Measurements from ENCODE around the gene DISC1.
"Not testable (repeated sequence)": the region's sequence is repeated elsewhere in the genome, so short reads cannot be mapped to it uniquely, and the experiment has no call there.

Gene DISC1

DNA sequence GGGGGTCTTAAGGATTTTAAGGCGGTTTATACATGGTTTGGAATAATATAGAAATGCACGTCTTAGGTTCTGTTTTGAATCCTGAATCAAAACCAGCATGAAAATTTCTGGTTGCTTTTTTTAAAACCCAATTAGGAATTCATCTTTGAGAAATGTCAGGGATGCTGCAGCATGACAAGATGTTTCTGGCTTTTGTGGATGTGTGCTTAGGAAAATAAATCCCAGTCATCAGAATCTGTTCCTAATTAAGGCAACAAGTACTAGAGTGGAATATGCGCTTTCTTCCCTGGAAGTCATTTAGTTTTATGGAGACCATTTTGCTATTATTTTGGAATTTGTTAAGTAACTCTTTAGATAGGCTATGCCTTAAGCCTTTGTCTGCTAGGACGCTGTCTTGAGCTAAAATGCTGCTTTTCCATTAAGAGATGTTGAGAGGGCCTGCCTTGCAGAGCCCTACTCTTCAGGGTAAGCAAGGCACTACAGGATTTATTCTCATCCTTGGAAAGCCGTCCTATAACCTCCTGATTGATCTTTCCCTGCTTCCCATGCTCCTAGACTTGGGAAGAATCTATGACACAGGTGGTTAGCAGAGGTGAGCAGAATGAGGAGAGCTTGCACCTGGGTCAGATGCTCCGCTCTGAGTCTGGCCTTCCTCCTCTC, 332.8 kb downstream of the DISC1 start:
- Histone ChIP-seq H3K4me2 (ENCODE audit: low read length) (no peak overlapping the region), H3K9me3 (ENCODE audit: insufficient read depth, low read length) (no peaks in the 10 kb centered on the region), H3K27ac (ENCODE audit: low read length) (no peak overlapping the region), H2AFZ (ENCODE audit: low read depth, low read length) (no peak overlapping the region), H3K4me1 (ENCODE audit: low read length) (no peaks in the 10 kb centered on the region), H3K79me2 (ENCODE audit: low read length) (no peaks in the 10 kb centered on the region), H3K27me3 (ENCODE audit: low read depth, low read length) (0 out of 2 replicates have a peak, but pooled peaks cover 3% of the 10 kb centered on the region), H3K36me3 (replicated peaks; ENCODE audit: low read depth, low read length) (no peaks in the 10 kb centered on the region), H4K20me1 (ENCODE audit: insufficient read depth, low read length) (no peaks in the 10 kb centered on the region), H3K4me3 (ENCODE audit: low read length) (no peak overlapping the region), H3K9ac (ENCODE audit: low read length) (no peak overlapping the region)
- no peak for TF ChIP-seq EZH2phosphoT487 (IDR thresholded peaks at IDR 0.05; ENCODE audit: low read depth)
- TF ChIP-seq, protein P1, sequence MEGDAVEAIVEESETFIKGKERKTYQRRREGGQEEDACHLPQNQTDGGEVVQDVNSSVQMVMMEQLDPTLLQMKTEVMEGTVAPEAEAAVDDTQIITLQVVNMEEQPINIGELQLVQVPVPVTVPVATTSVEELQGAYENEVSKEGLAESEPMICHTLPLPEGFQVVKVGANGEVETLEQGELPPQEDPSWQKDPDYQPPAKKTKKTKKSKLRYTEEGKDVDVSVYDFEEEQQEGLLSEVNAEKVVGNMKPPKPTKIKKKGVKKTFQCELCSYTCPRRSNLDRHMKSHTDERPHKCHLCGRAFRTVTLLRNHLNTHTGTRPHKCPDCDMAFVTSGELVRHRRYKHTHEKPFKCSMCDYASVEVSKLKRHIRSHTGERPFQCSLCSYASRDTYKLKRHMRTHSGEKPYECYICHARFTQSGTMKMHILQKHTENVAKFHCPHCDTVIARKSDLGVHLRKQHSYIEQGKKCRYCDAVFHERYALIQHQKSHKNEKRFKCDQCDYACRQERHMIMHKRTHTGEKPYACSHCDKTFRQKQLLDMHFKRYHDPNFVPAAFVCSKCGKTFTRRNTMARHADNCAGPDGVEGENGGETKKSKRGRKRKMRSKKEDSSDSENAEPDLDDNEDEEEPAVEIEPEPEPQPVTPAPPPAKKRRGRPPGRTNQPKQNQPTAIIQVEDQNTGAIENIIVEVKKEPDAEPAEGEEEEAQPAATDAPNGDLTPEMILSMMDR (IDR thresholded peaks at IDR 0.05; ENCODE audit: low read depth, low read length) = no peak

DNA sequence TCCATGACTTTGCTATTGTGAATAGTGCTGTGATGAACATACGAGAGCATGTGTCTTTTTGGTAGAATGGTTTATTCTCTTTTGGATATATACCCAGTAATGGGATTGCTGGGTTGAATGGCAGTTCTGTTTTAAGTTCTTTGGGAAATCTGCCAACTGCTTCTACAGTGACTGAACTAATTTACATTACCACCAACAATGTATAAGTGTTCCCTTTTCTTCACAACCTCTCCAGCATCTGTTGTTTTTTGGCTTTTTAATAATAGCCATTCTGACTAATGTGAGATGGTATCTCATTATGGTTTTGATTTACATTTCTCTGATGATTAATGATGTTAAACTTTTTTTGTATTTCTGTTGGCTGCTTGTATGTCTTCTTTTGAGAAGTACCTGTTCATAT, 335.2 kb downstream of the DISC1 start:
- H3K9ac ChIP-seq (ENCODE audit: low read length); H3K4me2 ChIP-seq (ENCODE audit: low read length); H3K9me3 ChIP-seq (ENCODE audit: insufficient read depth, low read length); H3K27ac ChIP-seq (ENCODE audit: low read length); H2AFZ ChIP-seq (ENCODE audit: low read depth, low read length); H3K4me3 ChIP-seq (ENCODE audit: low read length); H3K27me3 ChIP-seq (ENCODE audit: low read depth, low read length); H3K79me2 ChIP-seq (ENCODE audit: low read length); H4K20me1 ChIP-seq (ENCODE audit: insufficient read depth, low read length); H3K4me1 ChIP-seq (ENCODE audit: low read length); H3K36me3 ChIP-seq (replicated peaks; ENCODE audit: low read depth, low read length): not testable (repeated sequence)

DNA sequence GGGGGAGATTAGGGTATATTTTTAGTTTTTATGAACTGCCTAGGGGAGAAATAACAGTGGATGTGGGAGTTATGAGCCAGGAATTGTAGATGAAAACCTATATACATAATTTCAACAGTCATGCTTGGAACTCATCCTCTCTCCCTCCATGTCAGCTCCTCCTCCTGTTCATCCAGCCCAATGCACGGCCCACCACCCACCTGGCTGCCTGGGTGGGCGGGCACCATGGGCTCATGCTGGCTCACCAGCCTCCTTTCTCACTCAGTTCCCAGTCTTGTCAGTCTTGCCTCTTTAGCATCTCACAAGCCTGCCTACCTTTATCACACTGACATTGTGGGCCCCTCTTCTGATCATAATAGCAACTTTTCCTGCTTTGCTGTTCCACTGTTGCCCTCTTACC, 336.0 kb downstream of the DISC1 start:
- no peak overlapping the region for H3K4me3 ChIP-seq (ENCODE audit: low read length)
- H2AFZ ChIP-seq (ENCODE audit: low read depth, low read length) = no peak overlapping the region
- H3K79me2 ChIP-seq (ENCODE audit: low read length) = no peaks in the 10 kb centered on the region
- H3K9ac ChIP-seq (ENCODE audit: low read length) = no peak overlapping the region
- H3K9me3 ChIP-seq (ENCODE audit: insufficient read depth, low read length) = no peaks in the 10 kb centered on the region
- H3K27me3 ChIP-seq (ENCODE audit: low read depth, low read length) = 0 out of 2 replicates have a peak, but pooled peaks cover 9% of the 10 kb centered on the region
- no peak overlapping the region for H3K4me2 ChIP-seq (ENCODE audit: low read length)
- no peak for TF ChIP-seq EZH2phosphoT487 (IDR thresholded peaks at IDR 0.05; ENCODE audit: low read depth)
- TF ChIP-seq, protein P1 (IDR thresholded peaks at IDR 0.05; ENCODE audit: low read depth, low read length) = no peak
- H3K27ac ChIP-seq (ENCODE audit: low read length) = no peak overlapping the region
- H3K36me3 ChIP-seq (replicated peaks; ENCODE audit: low read depth, low read length) = no peaks in the 10 kb centered on the region
- no peaks in the 10 kb centered on the region for H4K20me1 ChIP-seq (ENCODE audit: insufficient read depth, low read length)
- H3K4me1 ChIP-seq (ENCODE audit: low read length) = no peaks in the 10 kb centered on the region

DNA sequence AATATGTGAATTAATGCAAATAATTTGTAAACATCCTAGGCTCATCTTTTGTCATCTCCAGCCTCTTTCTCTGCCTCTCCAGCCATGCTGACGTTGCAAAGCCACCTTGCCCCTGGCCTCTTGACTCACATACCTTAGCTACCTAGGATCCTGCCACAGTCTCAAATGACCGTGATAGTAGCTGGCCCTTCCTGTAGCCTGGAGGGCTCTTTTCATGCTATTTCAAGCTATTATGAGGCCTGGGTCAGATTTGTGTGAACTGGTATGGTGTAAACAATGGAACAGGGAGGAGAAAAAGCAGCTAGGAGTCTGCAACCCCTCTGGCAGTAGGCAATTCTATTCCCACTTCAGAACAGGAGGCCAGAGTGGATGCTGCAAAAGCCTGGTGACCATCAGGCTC, 337.7 kb downstream of the DISC1 start:
- H3K79me2 ChIP-seq (ENCODE audit: low read length) = no peaks in the 10 kb centered on the region
- H3K4me1 ChIP-seq (ENCODE audit: low read length) = no peaks in the 10 kb centered on the region
- H3K9ac ChIP-seq (ENCODE audit: low read length) = no peak overlapping the region
- no peaks in the 10 kb centered on the region for H3K36me3 ChIP-seq (replicated peaks; ENCODE audit: low read depth, low read length)
- no peak overlapping the region for H3K4me3 ChIP-seq (ENCODE audit: low read length)
- H3K27ac ChIP-seq (ENCODE audit: low read length) = no peak overlapping the region
- no peaks in the 10 kb centered on the region for H3K9me3 ChIP-seq (ENCODE audit: insufficient read depth, low read length)
- H2AFZ ChIP-seq (ENCODE audit: low read depth, low read length) = no peak overlapping the region
- H4K20me1 ChIP-seq (ENCODE audit: insufficient read depth, low read length) = no peaks in the 10 kb centered on the region
- TF ChIP-seq, protein P1 (IDR thresholded peaks at IDR 0.05; ENCODE audit: low read depth, low read length) = no peak
- TF ChIP-seq EZH2phosphoT487 (IDR thresholded peaks at IDR 0.05; ENCODE audit: low read depth) = no peak
- no peak overlapping the region for H3K4me2 ChIP-seq (ENCODE audit: low read length)
- 0 out of 2 replicates have a peak, but pooled peaks cover 6% of the 10 kb centered on the region for H3K27me3 ChIP-seq (ENCODE audit: low read depth, low read length)
